ENCODE results near the gene VAMP7.
"Not testable (repeated sequence)": the region's sequence is repeated elsewhere in the genome, so short reads cannot be mapped to it uniquely, and the experiment has no call there.

GRCh38 chrX:155972241-155972640 lies 91.1 kb downstream of the VAMP7 start:
- TF ChIP-seq CTCF, POLR2A (IDR thresholded peaks at IDR 0.05): not testable (repeated sequence)

Data from adrenal gland (tissue), 5 donors.